GM23338 (cell line): ENCODE results near the gene RAB17.

Experiments used
- CREB1 ChIP-seq: fragments of 250-450 bp; sonication (Bioruptor Pico); IDR thresholded peaks from 2 replicates; pipeline ENCODE4 v1.5.0; 2020; ENCODE audit warnings: low read depth, mild to moderate bottlenecking, moderate library complexity
- ETS1 ChIP-seq: IDR thresholded peaks from 2 replicates; pipeline ENCODE4 v1.6.1; 2016; ENCODE audit warnings: antibody characterized with exemption
- EZH2 ChIP-seq: fragments of 200-600 bp; sonication (generic); IDR thresholded peaks from one replicate; pipeline ENCODE4 v1.8.0; 2017; ENCODE audit warnings: antibody characterized with exemption, mild to moderate bottlenecking, low read depth; ENCODE audit not compliant: unreplicated experiment
- EZH2phosphoT487 ChIP-seq: fragments of 200-600 bp; sonication (generic); IDR thresholded peaks from one replicate; pipeline ENCODE4 v1.8.1; 2018; ENCODE audit warnings: antibody characterized with exemption; ENCODE audit not compliant: unreplicated experiment
- JUNB ChIP-seq: IDR thresholded peaks from one replicate; pipeline ENCODE4 v1.6.1; 2016; ENCODE audit warnings: antibody characterized with exemption; ENCODE audit not compliant: unreplicated experiment
- NANOG ChIP-seq: IDR thresholded peaks from 2 replicates; pipeline ENCODE4 v1.6.1; 2016; ENCODE audit warnings: antibody characterized with exemption, borderline replicate concordance
- POLR2AphosphoS5 ChIP-seq: IDR thresholded peaks from 2 replicates; pipeline ENCODE4 v1.6.1; 2016; ENCODE audit warnings: antibody characterized with exemption, low read depth
- REST ChIP-seq: IDR thresholded peaks from one replicate; pipeline ENCODE4 v1.6.1; 2018; ENCODE audit warnings: antibody characterized with exemption; ENCODE audit not compliant: unreplicated experiment
- ZNF114 ChIP-seq: fragments of 250-450 bp; sonication (Bioruptor Pico); IDR thresholded peaks from 2 replicates; pipeline ENCODE4 v1.5.0; 2020; ENCODE audit warnings: mild to moderate bottlenecking, moderate library complexity
- TF ChIP-seq, protein P1 (sequence below), 2 experiments: fragments of 200-600 bp in 1 of 2; sonication (generic) in 1 of 2; conservative IDR thresholded peaks; 2 replicates each; pipeline versions ENCODE4 v1.5.1 to v1.6.1; 2016 to 2017; ENCODE audit warnings: antibody characterized with exemption in 2 of 2, low read depth in 2 of 2, mild to moderate bottlenecking in 2 of 2, moderate library complexity in 1 of 2

GRCh38 chr2:237588044-237588696 is 2.4 kb downstream of the RAB17 start:
- TF ChIP-seq, protein P1, sequence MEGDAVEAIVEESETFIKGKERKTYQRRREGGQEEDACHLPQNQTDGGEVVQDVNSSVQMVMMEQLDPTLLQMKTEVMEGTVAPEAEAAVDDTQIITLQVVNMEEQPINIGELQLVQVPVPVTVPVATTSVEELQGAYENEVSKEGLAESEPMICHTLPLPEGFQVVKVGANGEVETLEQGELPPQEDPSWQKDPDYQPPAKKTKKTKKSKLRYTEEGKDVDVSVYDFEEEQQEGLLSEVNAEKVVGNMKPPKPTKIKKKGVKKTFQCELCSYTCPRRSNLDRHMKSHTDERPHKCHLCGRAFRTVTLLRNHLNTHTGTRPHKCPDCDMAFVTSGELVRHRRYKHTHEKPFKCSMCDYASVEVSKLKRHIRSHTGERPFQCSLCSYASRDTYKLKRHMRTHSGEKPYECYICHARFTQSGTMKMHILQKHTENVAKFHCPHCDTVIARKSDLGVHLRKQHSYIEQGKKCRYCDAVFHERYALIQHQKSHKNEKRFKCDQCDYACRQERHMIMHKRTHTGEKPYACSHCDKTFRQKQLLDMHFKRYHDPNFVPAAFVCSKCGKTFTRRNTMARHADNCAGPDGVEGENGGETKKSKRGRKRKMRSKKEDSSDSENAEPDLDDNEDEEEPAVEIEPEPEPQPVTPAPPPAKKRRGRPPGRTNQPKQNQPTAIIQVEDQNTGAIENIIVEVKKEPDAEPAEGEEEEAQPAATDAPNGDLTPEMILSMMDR (conservative IDR thresholded peaks at IDR 0.05; ENCODE audit: low read depth in 2 of 2), result no peak
- TF ChIP-seq ETS1 (no peak), REST (no peak), POLR2AphosphoS5 (no peak), EZH2 (no peak), EZH2phosphoT487 (no peak), CREB1 (CRISPR knock-in tag) (no peak), JUNB (no peak), NANOG (no peak), ZNF114 (CRISPR knock-in tag) (no peak)
